HG03354 (cell line): Measurements from ENCODE around the gene MCF2L2.
"Not testable (repeated sequence)": the region's sequence is repeated elsewhere in the genome, so short reads cannot be mapped to it uniquely, and the experiment has no call there.

Experiments
- ATAC-seq: cut with Tn5 transposase; IDR thresholded peaks from one replicate; pipeline ENCODE4 v1.9.1; 2021; ENCODE audit warnings: mild to moderate bottlenecking; ENCODE audit not compliant: unreplicated experiment, poor library complexity, severe bottlenecking

MCF2L2 gene, protein sequence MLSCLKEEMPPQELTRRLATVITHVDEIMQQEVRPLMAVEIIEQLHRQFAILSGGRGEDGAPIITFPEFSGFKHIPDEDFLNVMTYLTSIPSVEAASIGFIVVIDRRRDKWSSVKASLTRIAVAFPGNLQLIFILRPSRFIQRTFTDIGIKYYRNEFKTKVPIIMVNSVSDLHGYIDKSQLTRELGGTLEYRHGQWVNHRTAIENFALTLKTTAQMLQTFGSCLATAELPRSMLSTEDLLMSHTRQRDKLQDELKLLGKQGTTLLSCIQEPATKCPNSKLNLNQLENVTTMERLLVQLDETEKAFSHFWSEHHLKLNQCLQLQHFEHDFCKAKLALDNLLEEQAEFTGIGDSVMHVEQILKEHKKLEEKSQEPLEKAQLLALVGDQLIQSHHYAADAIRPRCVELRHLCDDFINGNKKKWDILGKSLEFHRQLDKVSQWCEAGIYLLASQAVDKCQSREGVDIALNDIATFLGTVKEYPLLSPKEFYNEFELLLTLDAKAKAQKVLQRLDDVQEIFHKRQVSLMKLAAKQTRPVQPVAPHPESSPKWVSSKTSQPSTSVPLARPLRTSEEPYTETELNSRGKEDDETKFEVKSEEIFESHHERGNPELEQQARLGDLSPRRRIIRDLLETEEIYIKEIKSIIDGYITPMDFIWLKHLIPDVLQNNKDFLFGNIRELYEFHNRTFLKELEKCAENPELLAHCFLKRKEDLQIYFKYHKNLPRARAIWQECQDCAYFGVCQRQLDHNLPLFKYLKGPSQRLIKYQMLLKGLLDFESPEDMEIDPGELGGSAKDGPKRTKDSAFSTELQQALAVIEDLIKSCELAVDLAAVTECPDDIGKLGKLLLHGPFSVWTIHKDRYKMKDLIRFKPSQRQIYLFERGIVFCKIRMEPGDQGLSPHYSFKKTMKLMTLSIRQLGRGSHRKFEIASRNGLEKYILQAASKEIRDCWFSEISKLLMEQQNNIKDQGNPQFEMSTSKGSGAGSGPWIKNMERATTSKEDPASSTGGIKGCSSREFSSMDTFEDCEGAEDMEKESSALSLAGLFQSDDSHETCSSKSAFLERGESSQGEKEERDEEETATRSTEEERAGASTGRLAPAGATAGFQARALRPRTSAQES

GRCh38 chr3:183428447-183429211 is at the start of gene MCF2L2:
Gene MCF2L2, minus strand, starts transcription at chr3:183428619. Its CDS starts 642 bp downstream, at chr3:183427977.
- peak; percentile 81 for ATAC-seq

DNA sequence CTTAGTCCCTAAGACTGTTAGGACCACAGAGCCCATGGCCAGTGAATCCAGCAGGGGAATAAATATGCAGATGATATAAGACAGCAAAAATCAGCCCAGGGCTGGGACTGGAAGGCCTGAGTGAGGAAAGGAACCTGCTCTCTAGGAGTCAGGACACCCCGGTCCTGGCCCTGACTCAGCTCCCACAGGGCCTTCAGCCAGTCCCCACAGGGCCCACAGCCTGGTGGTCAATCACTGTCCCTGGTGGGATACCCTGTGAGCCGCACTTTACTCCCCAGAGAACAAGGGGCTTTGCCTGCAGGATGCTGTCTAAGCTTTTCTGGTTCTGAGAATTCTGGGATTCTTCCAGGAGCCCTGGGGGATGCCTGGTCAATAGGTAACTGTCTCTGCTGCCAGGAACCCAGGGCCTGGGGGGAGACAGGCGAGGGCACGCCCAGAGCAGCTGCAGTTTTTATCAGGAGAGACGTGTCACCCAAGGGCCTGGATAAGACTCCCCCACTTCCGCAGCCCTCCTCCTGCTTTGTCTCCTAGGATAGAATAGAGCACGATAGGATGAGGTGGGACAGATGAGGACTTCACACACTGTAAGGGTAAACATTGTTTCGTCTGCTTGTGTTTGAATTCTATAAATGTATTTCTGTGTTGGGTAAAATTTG is 49.5 kb upstream of the MCF2L2 start:
- no peak for ATAC-seq

GRCh38 chr3:183475764-183476162 is 47.3 kb upstream of the MCF2L2 start:
- not testable (repeated sequence) for ATAC-seq

GRCh38 chr3:183475016-183475763 is 46.8 kb upstream of the MCF2L2 start:
- no peak for ATAC-seq

DNA sequence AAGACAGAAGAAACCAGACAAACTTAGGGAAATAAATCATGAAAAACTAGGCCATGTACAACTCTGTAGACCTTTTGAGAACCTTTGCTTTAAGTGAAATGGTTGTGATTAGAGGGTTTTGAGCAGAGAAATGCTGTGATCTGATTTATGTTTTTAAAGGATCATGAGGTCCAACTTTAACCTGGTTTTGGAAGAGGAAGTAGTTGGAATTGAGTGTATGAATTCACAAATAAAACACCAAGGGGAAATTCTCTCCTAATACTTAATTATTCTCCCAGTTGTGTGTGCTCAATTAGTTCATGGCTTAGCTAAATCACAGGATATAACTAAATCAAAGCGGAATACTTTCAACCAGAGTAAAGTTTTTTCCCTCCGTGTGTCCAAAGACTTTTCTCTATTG is 45.5 kb upstream of the MCF2L2 start:
- ATAC-seq: no peak

- no peak for ATAC-seq
These were observed 43.7 kb upstream of the MCF2L2 start for GRCh38 chr3:183472155-183472554.

GRCh38 chr3:183468424-183468823 is 40.0 kb upstream of the MCF2L2 start:
- no peak for ATAC-seq

DNA sequence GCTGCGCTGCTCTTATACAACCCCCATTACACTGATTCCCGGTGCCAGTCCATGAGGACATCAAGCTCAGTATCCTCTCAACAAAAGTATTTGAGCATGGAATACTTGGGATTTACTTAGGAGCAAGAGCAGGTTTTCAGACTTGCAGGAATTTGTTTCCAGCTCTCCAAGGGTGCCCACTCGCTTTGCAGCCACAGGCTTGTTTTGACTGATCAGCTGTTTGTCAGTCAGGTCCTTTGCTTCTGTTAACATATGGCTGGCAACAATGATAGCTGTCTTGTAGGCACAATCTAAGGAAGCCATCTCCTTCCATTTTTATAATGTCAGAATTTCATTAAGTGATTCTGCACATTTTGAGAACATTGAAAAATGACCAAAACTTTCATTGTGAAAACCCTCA is 38.2 kb upstream of the MCF2L2 start:
- ATAC-seq: no peak

GRCh38 chr3:183465710-183466109 is 37.3 kb upstream of the MCF2L2 start:
- not testable (repeated sequence) for ATAC-seq

- no peak for ATAC-seq
These were observed 36.1 kb upstream of the MCF2L2 start for GRCh38 chr3:183464480-183464879.

GRCh38 chr3:183460081-183461055 is 31.9 kb upstream of the MCF2L2 start:
- ATAC-seq: no peak

GRCh38 chr3:183455089-183455488 is 26.7 kb upstream of the MCF2L2 start:
- ATAC-seq: no peak

DNA sequence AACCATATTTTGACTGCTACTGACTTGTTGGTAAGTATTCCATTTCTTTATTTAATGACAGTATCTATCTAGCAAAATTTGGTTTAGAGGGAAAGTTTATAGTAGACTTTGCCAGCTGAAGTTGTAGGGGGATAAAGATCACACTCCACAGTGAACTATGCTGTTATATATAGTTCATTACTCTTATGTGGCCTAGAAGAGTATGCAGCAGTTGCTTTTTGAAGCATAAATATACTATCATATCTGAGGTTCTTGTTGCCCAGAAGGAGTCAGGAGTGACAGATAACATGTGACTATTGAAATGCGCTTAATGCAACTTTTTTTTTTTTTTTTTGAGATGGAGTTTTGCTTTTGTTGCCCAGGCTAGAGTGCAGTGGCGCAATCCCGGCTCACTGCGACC is 25.6 kb upstream of the MCF2L2 start:
- ATAC-seq: no peak

- ATAC-seq: no peak
These were observed 21.4 kb upstream of the MCF2L2 start for GRCh38 chr3:183449791-183450190.

DNA sequence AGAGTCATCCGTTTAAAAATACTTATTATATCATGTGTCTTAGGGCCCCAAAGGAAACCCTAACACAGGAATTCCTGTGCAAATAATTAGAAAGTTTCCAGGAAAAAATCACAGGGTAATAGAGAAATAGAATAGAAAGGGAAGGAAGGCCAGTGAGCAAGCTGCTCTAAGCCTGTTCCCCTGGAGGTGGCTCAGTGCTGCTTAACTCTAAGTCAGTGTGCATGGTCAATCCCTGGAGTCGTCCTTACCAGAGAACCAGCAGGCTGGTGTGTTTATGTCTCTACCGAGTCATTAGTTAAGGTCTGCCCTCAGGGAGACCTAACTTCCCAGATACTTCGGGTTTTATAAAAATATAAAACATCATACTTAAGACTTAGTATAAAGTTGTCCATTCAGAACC is 21.0 kb upstream of the MCF2L2 start:
- no peak for ATAC-seq

DNA sequence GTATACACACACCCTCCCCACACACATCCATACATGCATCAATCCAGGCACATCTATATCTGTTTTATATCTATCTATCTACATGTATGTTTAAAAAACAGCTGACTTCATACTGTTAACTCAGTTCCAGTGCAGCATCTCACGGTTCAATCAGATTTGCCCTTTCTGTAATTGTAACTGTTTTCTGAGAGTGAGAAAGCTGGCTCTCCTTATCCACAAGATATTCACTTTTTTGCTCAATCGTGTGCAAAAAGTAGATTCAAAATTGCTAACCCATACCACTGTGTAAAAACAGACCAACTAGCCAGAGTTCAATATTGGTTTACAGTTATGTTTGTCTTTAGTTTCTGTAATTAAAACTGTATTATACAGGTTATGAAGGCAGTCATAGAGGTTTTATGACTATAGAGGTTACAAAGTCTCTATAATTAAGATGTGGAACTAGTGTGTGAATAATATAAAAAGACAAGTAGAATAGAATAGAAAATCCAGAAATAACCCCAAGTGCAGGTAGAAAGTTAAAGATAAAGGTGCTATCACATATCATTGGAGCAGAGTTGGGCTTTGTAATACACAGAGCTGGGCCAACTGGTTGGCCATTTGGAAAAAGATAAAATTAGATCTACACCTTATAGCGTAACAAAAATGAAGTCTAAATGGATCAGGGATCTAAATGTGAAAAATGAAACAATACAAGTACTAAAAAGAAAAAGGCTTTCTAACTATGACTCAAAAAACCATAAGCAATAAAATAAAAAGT is 20.1 kb upstream of the MCF2L2 start:
- no peak for ATAC-seq
